Measurements from ENCODE around the gene FN1.
A peak's percentile ranks its signal among the peaks of the same experiment; 100 is the strongest.

Gene FN1

GRCh38 chr2:215415218-215415617, 20.6 kb downstream of the FN1 start:
- WGBS (ENCODE audit: extremely low coverage, insufficient coverage, low lambda C conversion rate) = no CpG with 5 or more reads among the region's 1 CpG
- Histone ChIP-seq H3K27ac (ENCODE audit: low read depth, low read length) (no peak overlapping the region), H2AK5ac (ENCODE audit: low read length) (no peak overlapping the region), H3K4me1 (ENCODE audit: control insufficient read depth, low read depth, low read length) (peaks cover 1% of the 10 kb centered on the region), H3K18ac (ENCODE audit: low read length) (no peak overlapping the region), H3K56ac (ENCODE audit: low read length) (no peak overlapping the region), H2BK120ac (ENCODE audit: low read depth, low read length) (no peak overlapping the region), H4K5ac (ENCODE audit: low read length) (no peak overlapping the region), H3K4me2 (ENCODE audit: low read length) (no peak overlapping the region), H3K79me1 (ENCODE audit: low read length) (no peaks in the 10 kb centered on the region), H3K36me3 (ENCODE audit: control insufficient read depth, insufficient read depth, low read length) (no peaks in the 10 kb centered on the region), H3K4me3 (ENCODE audit: low read length) (no peak overlapping the region), H2BK5ac (ENCODE audit: low read length) (no peak overlapping the region), H3K4ac (ENCODE audit: low read depth, low read length) (no peak overlapping the region), H2BK15ac (replicated peaks; ENCODE audit: low read depth) (no peak overlapping the region), H3K27me3 (ENCODE audit: insufficient read depth, low read length, poor library complexity) (no peaks in the 10 kb centered on the region), H3K79me2 (ENCODE audit: control insufficient read depth, insufficient read depth, low read length) (no peaks in the 10 kb centered on the region), H4K8ac (ENCODE audit: low read depth, low read length) (no peak overlapping the region), H3K23ac (ENCODE audit: low read length) (no peak overlapping the region), H3K9ac (ENCODE audit: low read length) (no peak overlapping the region)
- no peak for DNase-seq

- Histone ChIP-seq H3K27ac (ENCODE audit: low read depth, low read length) (no peak overlapping the region), H2BK15ac (replicated peaks; ENCODE audit: low read depth) (no peak overlapping the region), H3K4ac (ENCODE audit: low read depth, low read length) (no peak overlapping the region), H3K4me3 (ENCODE audit: low read length) (no peak overlapping the region), H2BK120ac (ENCODE audit: low read depth, low read length) (no peak overlapping the region), H3K23ac (ENCODE audit: low read length) (no peak overlapping the region), H3K56ac (ENCODE audit: low read length) (no peak overlapping the region), H2BK5ac (ENCODE audit: low read length) (no peak overlapping the region), H3K9ac (ENCODE audit: low read length) (no peak overlapping the region), H3K18ac (ENCODE audit: low read length) (no peak overlapping the region), H4K5ac (ENCODE audit: low read length) (no peak overlapping the region), H3K36me3 (ENCODE audit: control insufficient read depth, insufficient read depth, low read length) (peaks cover 2% of the 10 kb centered on the region), H3K27me3 (ENCODE audit: insufficient read depth, low read length, poor library complexity) (no peaks in the 10 kb centered on the region), H2AK5ac (ENCODE audit: low read length) (no peak overlapping the region), H3K4me2 (ENCODE audit: low read length) (no peak overlapping the region), H3K79me1 (ENCODE audit: low read length) (no peaks in the 10 kb centered on the region), H3K4me1 (ENCODE audit: control insufficient read depth, low read depth, low read length) (peaks cover 1% of the 10 kb centered on the region), H4K8ac (ENCODE audit: low read depth, low read length) (no peak overlapping the region), H3K79me2 (ENCODE audit: control insufficient read depth, insufficient read depth, low read length) (no peaks in the 10 kb centered on the region)
- WGBS (ENCODE audit: extremely low coverage, insufficient coverage, low lambda C conversion rate) = no CpG with 5 or more reads among the region's 3 CpGs
- peak; percentile 51 for DNase-seq
These were observed 21.2 kb downstream of the FN1 start for GRCh38 chr2:215414674-215415073.

GRCh38 chr2:215413974-215414373, 21.9 kb downstream of the FN1 start:
- Histone ChIP-seq H2BK5ac (ENCODE audit: low read length) (no peak overlapping the region), H3K27ac (ENCODE audit: low read depth, low read length) (no peak overlapping the region), H3K36me3 (ENCODE audit: control insufficient read depth, insufficient read depth, low read length) (peaks cover 7% of the 10 kb centered on the region), H3K9ac (ENCODE audit: low read length) (no peak overlapping the region), H3K27me3 (ENCODE audit: insufficient read depth, low read length, poor library complexity) (no peaks in the 10 kb centered on the region), H3K79me1 (ENCODE audit: low read length) (no peaks in the 10 kb centered on the region), H3K18ac (ENCODE audit: low read length) (no peak overlapping the region), H3K4me2 (ENCODE audit: low read length) (no peak overlapping the region), H3K4ac (ENCODE audit: low read depth, low read length) (no peak overlapping the region), H2AK5ac (ENCODE audit: low read length) (no peak overlapping the region), H2BK120ac (ENCODE audit: low read depth, low read length) (no peak overlapping the region), H3K79me2 (ENCODE audit: control insufficient read depth, insufficient read depth, low read length) (no peaks in the 10 kb centered on the region), H3K4me1 (ENCODE audit: control insufficient read depth, low read depth, low read length) (peaks cover 1% of the 10 kb centered on the region), H3K56ac (ENCODE audit: low read length) (no peak overlapping the region), H2BK15ac (replicated peaks; ENCODE audit: low read depth) (no peak overlapping the region), H4K8ac (ENCODE audit: low read depth, low read length) (no peak overlapping the region), H3K23ac (ENCODE audit: low read length) (no peak overlapping the region), H4K5ac (ENCODE audit: low read length) (no peak overlapping the region), H3K4me3 (ENCODE audit: low read length) (no peak overlapping the region)
- no CpG with 5 or more reads among the region's 1 CpG for WGBS (ENCODE audit: extremely low coverage, insufficient coverage, low lambda C conversion rate)
- no peak for DNase-seq

GRCh38 chr2:215413484-215413777, 22.4 kb downstream of the FN1 start:
- H3K27ac ChIP-seq (ENCODE audit: low read depth, low read length) = no peak overlapping the region

DNA sequence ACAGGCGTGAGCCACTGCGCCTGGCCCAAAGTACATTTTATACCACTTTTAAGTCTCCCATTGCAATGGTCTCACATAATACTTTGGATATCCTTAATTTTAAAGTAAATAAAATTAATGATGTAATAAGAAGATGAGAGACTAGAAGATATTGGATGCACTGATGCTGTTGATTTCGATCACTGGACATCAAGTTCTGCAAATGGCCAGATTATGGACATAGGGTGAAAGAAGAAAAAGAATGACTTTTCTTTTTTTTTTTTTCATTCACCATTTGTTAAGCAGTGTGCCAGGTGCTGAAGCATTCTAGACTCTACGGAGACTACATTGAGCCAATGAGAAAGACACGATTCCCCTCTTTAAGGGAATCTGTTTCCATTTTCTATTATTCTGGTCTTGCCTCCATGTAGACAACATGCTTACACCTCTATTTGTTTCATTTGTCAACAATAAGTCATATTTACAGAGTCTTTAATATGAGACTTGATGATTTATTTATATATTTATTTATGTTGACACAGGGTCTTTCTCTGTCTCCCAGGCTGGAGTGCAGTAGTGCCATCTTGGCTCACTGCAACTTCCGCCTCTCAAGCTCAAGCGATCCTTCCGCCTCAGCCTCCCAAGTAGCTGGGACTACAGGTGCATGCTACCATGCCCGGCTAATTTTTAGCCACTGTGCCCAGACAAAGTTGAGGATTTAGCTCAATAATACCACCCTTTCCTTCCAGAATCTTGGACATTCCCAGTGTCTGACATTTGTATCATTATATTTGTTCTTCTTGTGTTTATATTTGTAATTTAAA, 23.7 kb downstream of the FN1 start:
- H3K27me3 ChIP-seq (ENCODE audit: insufficient read depth, low read length, poor library complexity) = no peaks in the 10 kb centered on the region
- DNase-seq = no peak
- no peak overlapping the region for H3K27ac ChIP-seq (ENCODE audit: low read depth, low read length)
- no peak overlapping the region for H3K4ac ChIP-seq (ENCODE audit: low read depth, low read length)
- no peak overlapping the region for H2BK5ac ChIP-seq (ENCODE audit: low read length)
- peaks cover 9% of the 10 kb centered on the region for H3K36me3 ChIP-seq (ENCODE audit: control insufficient read depth, insufficient read depth, low read length)
- no peak overlapping the region for H3K18ac ChIP-seq (ENCODE audit: low read length)
- H2BK120ac ChIP-seq (ENCODE audit: low read depth, low read length) = no peak overlapping the region
- H3K79me2 ChIP-seq (ENCODE audit: control insufficient read depth, insufficient read depth, low read length) = no peaks in the 10 kb centered on the region
- H3K79me1 ChIP-seq (ENCODE audit: low read length) = no peaks in the 10 kb centered on the region
- no peak overlapping the region for H4K5ac ChIP-seq (ENCODE audit: low read length)
- no CpG with 5 or more reads among the region's 9 CpGs for WGBS (ENCODE audit: extremely low coverage, insufficient coverage, low lambda C conversion rate)
- no peak overlapping the region for H3K4me3 ChIP-seq (ENCODE audit: low read length)
- no peak overlapping the region for H2BK15ac ChIP-seq (replicated peaks; ENCODE audit: low read depth)
- no peak overlapping the region for H3K4me2 ChIP-seq (ENCODE audit: low read length)
- no peak overlapping the region for H3K56ac ChIP-seq (ENCODE audit: low read length)
- H2AK5ac ChIP-seq (ENCODE audit: low read length) = no peak overlapping the region
- no peak overlapping the region for H3K9ac ChIP-seq (ENCODE audit: low read length)
- no peak overlapping the region for H4K8ac ChIP-seq (ENCODE audit: low read depth, low read length)
- no peak overlapping the region for H3K23ac ChIP-seq (ENCODE audit: low read length)
- no peaks in the 10 kb centered on the region for H3K4me1 ChIP-seq (ENCODE audit: control insufficient read depth, low read depth, low read length)

More at GRCh38 chr2:215413484-215413777, 22.4 kb downstream of the FN1 start:
- no peak overlapping the region for H3K4me2 ChIP-seq (ENCODE audit: low read length)
- no peaks in the 10 kb centered on the region for H3K79me2 ChIP-seq (ENCODE audit: control insufficient read depth, insufficient read depth, low read length)
- H2BK15ac ChIP-seq (replicated peaks; ENCODE audit: low read depth) = no peak overlapping the region
- no peak overlapping the region for H2AK5ac ChIP-seq (ENCODE audit: low read length)
- no peak overlapping the region for H2BK5ac ChIP-seq (ENCODE audit: low read length)
- no peak overlapping the region for H3K23ac ChIP-seq (ENCODE audit: low read length)
- no peak overlapping the region for H3K4ac ChIP-seq (ENCODE audit: low read depth, low read length)
- no peak overlapping the region for H4K8ac ChIP-seq (ENCODE audit: low read depth, low read length)
- no peak overlapping the region for H3K18ac ChIP-seq (ENCODE audit: low read length)
- no peak overlapping the region for H4K5ac ChIP-seq (ENCODE audit: low read length)
- H3K9ac ChIP-seq (ENCODE audit: low read length) = no peak overlapping the region
- DNase-seq = no peak
- no peaks in the 10 kb centered on the region for H3K79me1 ChIP-seq (ENCODE audit: low read length)
- no peak overlapping the region for H2BK120ac ChIP-seq (ENCODE audit: low read depth, low read length)
- WGBS (ENCODE audit: extremely low coverage, insufficient coverage, low lambda C conversion rate) = no CpG with 5 or more reads among the region's 1 CpG
- no peaks in the 10 kb centered on the region for H3K27me3 ChIP-seq (ENCODE audit: insufficient read depth, low read length, poor library complexity)
- H3K36me3 ChIP-seq (ENCODE audit: control insufficient read depth, insufficient read depth, low read length) = peaks cover 7% of the 10 kb centered on the region
- H3K56ac ChIP-seq (ENCODE audit: low read length) = no peak overlapping the region
- H3K4me3 ChIP-seq (ENCODE audit: low read length) = no peak overlapping the region
- peaks cover 1% of the 10 kb centered on the region for H3K4me1 ChIP-seq (ENCODE audit: control insufficient read depth, low read depth, low read length)

DNA sequence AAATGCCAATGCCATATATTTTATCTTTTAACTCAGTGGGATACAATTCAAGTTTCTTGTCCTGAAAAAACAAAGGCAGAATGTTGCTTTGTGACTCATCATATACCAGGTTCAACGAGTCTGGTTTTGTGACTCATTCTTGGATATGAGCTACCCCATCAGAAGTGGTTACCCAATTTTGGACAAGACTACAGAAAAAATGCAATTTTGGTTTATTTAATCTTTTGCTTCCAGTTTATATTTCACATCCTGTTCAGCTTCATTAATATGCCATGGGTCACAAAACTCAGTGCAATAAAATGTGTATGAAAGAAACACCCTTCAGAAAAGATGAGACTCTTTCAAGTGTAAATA, 25.0 kb downstream of the FN1 start:
- no peak overlapping the region for H3K4ac ChIP-seq (ENCODE audit: low read depth, low read length)
- H3K4me2 ChIP-seq (ENCODE audit: low read length) = no peak overlapping the region
- H3K56ac ChIP-seq (ENCODE audit: low read length) = no peak overlapping the region
- no peak overlapping the region for H3K9ac ChIP-seq (ENCODE audit: low read length)
- H3K79me1 ChIP-seq (ENCODE audit: low read length) = no peaks in the 10 kb centered on the region
- no peak overlapping the region for H2AK5ac ChIP-seq (ENCODE audit: low read length)
- no peaks in the 10 kb centered on the region for H3K27me3 ChIP-seq (ENCODE audit: insufficient read depth, low read length, poor library complexity)
- no peak overlapping the region for H2BK120ac ChIP-seq (ENCODE audit: low read depth, low read length)
- no peak overlapping the region for H4K5ac ChIP-seq (ENCODE audit: low read length)
- H3K23ac ChIP-seq (ENCODE audit: low read length) = no peak overlapping the region
- H3K79me2 ChIP-seq (ENCODE audit: control insufficient read depth, insufficient read depth, low read length) = no peaks in the 10 kb centered on the region
- H3K4me3 ChIP-seq (ENCODE audit: low read length) = no peak overlapping the region
- no peak overlapping the region for H3K27ac ChIP-seq (ENCODE audit: low read depth, low read length)
- H3K4me1 ChIP-seq (ENCODE audit: control insufficient read depth, low read depth, low read length) = no peaks in the 10 kb centered on the region
- no peak overlapping the region for H2BK5ac ChIP-seq (ENCODE audit: low read length)
- no CpG with 5 or more reads among the region's 1 CpG for WGBS (ENCODE audit: extremely low coverage, insufficient coverage, low lambda C conversion rate)
- H2BK15ac ChIP-seq (replicated peaks; ENCODE audit: low read depth) = no peak overlapping the region
- no peak overlapping the region for H3K18ac ChIP-seq (ENCODE audit: low read length)
- no peak for DNase-seq
- no peak overlapping the region for H4K8ac ChIP-seq (ENCODE audit: low read depth, low read length)
- H3K36me3 ChIP-seq (ENCODE audit: control insufficient read depth, insufficient read depth, low read length) = peaks cover 12% of the 10 kb centered on the region
